B cell (primary cell): ENCODE results near the gene GABRP.

Source experiments
- EZH2 ChIP-seq: IDR thresholded peaks from 2 replicates; pipeline ENCODE4 v1.6.1; 2012; ENCODE audit warnings: borderline replicate concordance, low read depth, mild to moderate bottlenecking, moderate library complexity, low read length; ENCODE audit not compliant: insufficient read depth, poor library complexity, severe bottlenecking
- TF ChIP-seq, protein P1 (sequence below): fragments of 200-600 bp; IDR thresholded peaks from one replicate; pipeline ENCODE4 v1.8.0; 2022; ENCODE audit warnings: antibody characterized with exemption, mild to moderate bottlenecking

GRCh38 chr5:170761708-170762066, 21.8 kb upstream of the GABRP start:
- TF ChIP-seq, protein P1, sequence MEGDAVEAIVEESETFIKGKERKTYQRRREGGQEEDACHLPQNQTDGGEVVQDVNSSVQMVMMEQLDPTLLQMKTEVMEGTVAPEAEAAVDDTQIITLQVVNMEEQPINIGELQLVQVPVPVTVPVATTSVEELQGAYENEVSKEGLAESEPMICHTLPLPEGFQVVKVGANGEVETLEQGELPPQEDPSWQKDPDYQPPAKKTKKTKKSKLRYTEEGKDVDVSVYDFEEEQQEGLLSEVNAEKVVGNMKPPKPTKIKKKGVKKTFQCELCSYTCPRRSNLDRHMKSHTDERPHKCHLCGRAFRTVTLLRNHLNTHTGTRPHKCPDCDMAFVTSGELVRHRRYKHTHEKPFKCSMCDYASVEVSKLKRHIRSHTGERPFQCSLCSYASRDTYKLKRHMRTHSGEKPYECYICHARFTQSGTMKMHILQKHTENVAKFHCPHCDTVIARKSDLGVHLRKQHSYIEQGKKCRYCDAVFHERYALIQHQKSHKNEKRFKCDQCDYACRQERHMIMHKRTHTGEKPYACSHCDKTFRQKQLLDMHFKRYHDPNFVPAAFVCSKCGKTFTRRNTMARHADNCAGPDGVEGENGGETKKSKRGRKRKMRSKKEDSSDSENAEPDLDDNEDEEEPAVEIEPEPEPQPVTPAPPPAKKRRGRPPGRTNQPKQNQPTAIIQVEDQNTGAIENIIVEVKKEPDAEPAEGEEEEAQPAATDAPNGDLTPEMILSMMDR, result no peak
- no peak for TF ChIP-seq EZH2
